Activated CD4-positive, alpha-beta memory T cell treated with anti-CD3 and anti-CD28 coated beads, Interleukin-2, amount 10 ng/mL, durations not matched to agents 7 days and 5 days (primary cell): ENCODE measurements around the gene YRDC. TPM values are rescaled to one million over a fixed set of nuclear protein-coding genes. Genes with fewer than 3 reads are reported as not detected.

ENCODE experiments used
- CTCF ChIA-PET: fragments of 350-600 bp; sonication (Branson Sonifier 250); formaldehyde crosslinking; loops from one replicate; lab custom pipeline; 2021; ENCODE audit warnings: antibody characterized with exemption, inconsistent platforms; lab: Charles Lee
- POLR2A ChIA-PET: fragments of 350-600 bp; sonication (Branson Sonifier 250); formaldehyde crosslinking; loops from one replicate; lab custom pipeline; 2021; ENCODE audit warnings: antibody characterized with exemption; lab: Charles Lee
- DNase-seq: peaks from one replicate; pipeline ENCODE4 v3.0.0-alpha.2; 2020
- H3K27ac Mint-ChIP-seq: one replicate; pipeline ENCODE4 v1.8.0; 2021; ENCODE audit warnings: mild to moderate bottlenecking, mixed read lengths
- H3K27me3 Mint-ChIP-seq: one replicate; pipeline ENCODE4 v1.8.0; 2021; ENCODE audit warnings: mixed read lengths
- H3K36me3 Mint-ChIP-seq: one replicate; pipeline ENCODE4 v1.8.0; 2021; ENCODE audit warnings: low read depth, mixed read lengths
- H3K4me1 Mint-ChIP-seq: one replicate; pipeline ENCODE4 v1.8.0; 2021; ENCODE audit warnings: mixed read lengths
- H3K4me3 Mint-ChIP-seq: one replicate; pipeline ENCODE4 v1.8.0; 2021; ENCODE audit warnings: mild to moderate bottlenecking, mixed read lengths
- H3K9me3 Mint-ChIP-seq: one replicate; pipeline ENCODE4 v1.8.0; 2021; ENCODE audit warnings: mixed read lengths
- total RNA-seq, 2 experiments: library from RNA; stranded (reverse); gene quantifications; one replicate each; pipeline ENCODE4 v1.2.3, GENCODE V29; 2021

The YRDC gene
- total RNA-seq, 2 experiments from 2014 or later, result 16.4 to 16.8 TPM

GRCh38 chr1:37841652-37842051, 33.6 kb upstream of the YRDC start:
- Mint-ChIP-seq H3K27me3 (no peaks in the 10 kb centered on the region), H3K36me3 (peaks cover 22% of the 10 kb centered on the region), H3K4me3 (no peak overlapping the region), H3K9me3 (no peaks in the 10 kb centered on the region), H3K4me1 (peaks cover 18% of the 10 kb centered on the region), H3K27ac (no peak overlapping the region)
- ChIA-PET POLR2A (no interaction called here), CTCF (no interaction called here)
- DNase-seq, result no peak

- H3K9me3 Mint-ChIP-seq, result no peaks in the 10 kb centered on the region
- CTCF ChIA-PET, result no interaction called here
- DNase-seq, result no peak
- H3K27me3 Mint-ChIP-seq, result no peaks in the 10 kb centered on the region
- H3K4me3 Mint-ChIP-seq, result no peak overlapping the region
- peaks cover 10% of the 10 kb centered on the region for H3K4me1 Mint-ChIP-seq
- POLR2A ChIA-PET, result no interaction called here
- H3K36me3 Mint-ChIP-seq, result peaks cover 27% of the 10 kb centered on the region
- H3K27ac Mint-ChIP-seq, result no peak overlapping the region
Observed at GRCh38 chr1:37840711-37841110, 32.7 kb upstream of the YRDC start.

GRCh38 chr1:37839676-37840075, 31.7 kb upstream of the YRDC start:
- CTCF ChIA-PET, result interaction anchor here (1.1 kb wide), 1 partner anchor 21 kb away, joined by 4 read pairs; no protein-coding TSS in a partner anchor
- POLR2A ChIA-PET, result no interaction called here
- H3K27me3 Mint-ChIP-seq, result no peaks in the 10 kb centered on the region
- no peak for DNase-seq
- H3K4me1 Mint-ChIP-seq, result peaks cover 2% of the 10 kb centered on the region
- H3K4me3 Mint-ChIP-seq, result no peak overlapping the region
- no peaks in the 10 kb centered on the region for H3K9me3 Mint-ChIP-seq
- peaks cover 31% of the 10 kb centered on the region for H3K36me3 Mint-ChIP-seq
- no peak overlapping the region for H3K27ac Mint-ChIP-seq

GRCh38 chr1:37836788-37837187, 28.8 kb upstream of the YRDC start:
- POLR2A ChIA-PET, result interaction anchor here (0.6 kb wide), 1 partner anchor 14 kb away, joined by 3 read pairs; no protein-coding TSS in a partner anchor
- no peaks in the 10 kb centered on the region for H3K9me3 Mint-ChIP-seq
- H3K27me3 Mint-ChIP-seq, result no peaks in the 10 kb centered on the region
- CTCF ChIA-PET, result interaction anchor here (0.8 kb wide), 1 partner anchor 23 kb away, joined by 3 read pairs; no protein-coding TSS in a partner anchor
- no peak overlapping the region for H3K27ac Mint-ChIP-seq
- H3K4me3 Mint-ChIP-seq, result no peak overlapping the region
- no peak for DNase-seq
- H3K4me1 Mint-ChIP-seq, result no peaks in the 10 kb centered on the region
- H3K36me3 Mint-ChIP-seq, result peaks cover 47% of the 10 kb centered on the region

GRCh38 chr1:37831809-37832208, 23.8 kb upstream of the YRDC start:
- H3K36me3 Mint-ChIP-seq, result peaks cover 61% of the 10 kb centered on the region
- ChIA-PET POLR2A (interaction anchor here (1.0 kb wide), 1 partner anchor 25 kb away, joined by 3 read pairs; the partner anchor contains the start of gene C1orf122), CTCF (interaction anchor here (0.8 kb wide), 1 partner anchor 28 kb away, joined by 4 read pairs; no protein-coding TSS in a partner anchor)
- H3K9me3 Mint-ChIP-seq, result no peaks in the 10 kb centered on the region
- no peak overlapping the region for H3K27ac Mint-ChIP-seq
- H3K4me1 Mint-ChIP-seq, result no peaks in the 10 kb centered on the region
- no peaks in the 10 kb centered on the region for H3K27me3 Mint-ChIP-seq
- no peak overlapping the region for H3K4me3 Mint-ChIP-seq
- DNase-seq, result no peak

- H3K36me3 Mint-ChIP-seq, result peaks cover 61% of the 10 kb centered on the region
- H3K27me3 Mint-ChIP-seq, result no peaks in the 10 kb centered on the region
Observed at GRCh38 chr1:37831109-37831508, 23.1 kb upstream of the YRDC start.

GRCh38 chr1:37828410-37829074, 20.5 kb upstream of the YRDC start:
- H3K27me3 Mint-ChIP-seq, result no peaks in the 10 kb centered on the region
- CTCF ChIA-PET, result interaction anchor here (0.7 to 2.5 kb wide), 2 partner anchors 31 to 457 kb away, joined by 3 to 10 read pairs; partner anchors contain the start of gene MTF1
- no peak overlapping the region for H3K27ac Mint-ChIP-seq
- no peaks in the 10 kb centered on the region for H3K9me3 Mint-ChIP-seq
- POLR2A ChIA-PET, result no interaction called here
- DNase-seq, result no peak
- H3K36me3 Mint-ChIP-seq, result peaks cover 45% of the 10 kb centered on the region
- H3K4me1 Mint-ChIP-seq, result peaks cover 10% of the 10 kb centered on the region
- H3K4me3 Mint-ChIP-seq, result no peak overlapping the region

More at GRCh38 chr1:37831109-37831508, 23.1 kb upstream of the YRDC start:
- no peak for DNase-seq
- H3K9me3 Mint-ChIP-seq, result no peaks in the 10 kb centered on the region
- H3K4me3 Mint-ChIP-seq, result no peak overlapping the region
- H3K27ac Mint-ChIP-seq, result no peak overlapping the region
- no peaks in the 10 kb centered on the region for H3K4me1 Mint-ChIP-seq
- ChIA-PET POLR2A (interaction anchor here (1.0 kb wide), 1 partner anchor 24 kb away, joined by 3 read pairs; the partner anchor contains the start of gene C1orf122), CTCF (no interaction called here)

GRCh38 chr1:37825506-37825905, 17.5 kb upstream of the YRDC start:
- Mint-ChIP-seq H3K4me3 (no peak overlapping the region), H3K27ac (no peak overlapping the region), H3K36me3 (peaks cover 40% of the 10 kb centered on the region), H3K27me3 (no peaks in the 10 kb centered on the region), H3K9me3 (no peaks in the 10 kb centered on the region), H3K4me1 (peaks cover 15% of the 10 kb centered on the region)
- ChIA-PET CTCF (interaction anchor here (1.2 kb wide), 1 partner anchor 34 kb away, joined by 7 read pairs; the partner anchor contains the start of gene MTF1), POLR2A (interaction anchor here (1.0 to 1.1 kb wide), 2 partner anchors 17 to 18 kb away, joined by 3 to 4 read pairs; partner anchors contain the start of genes C1orf122 and YRDC)
- DNase-seq, result no peak

- ChIA-PET CTCF (interaction anchor here (1.4 kb wide), 1 partner anchor 13 kb away, joined by 3 read pairs; no protein-coding TSS in a partner anchor), POLR2A (no interaction called here)
- Mint-ChIP-seq H3K9me3 (no peaks in the 10 kb centered on the region), H3K4me1 (peaks cover 15% of the 10 kb centered on the region), H3K4me3 (no peak overlapping the region), H3K27ac (no peak overlapping the region), H3K27me3 (no peaks in the 10 kb centered on the region), H3K36me3 (peaks cover 38% of the 10 kb centered on the region)
- DNase-seq, result no peak
Observed at GRCh38 chr1:37824001-37824400, 16.0 kb upstream of the YRDC start.

GRCh38 chr1:37822906-37823815, 15.2 kb upstream of the YRDC start:
- CTCF ChIA-PET, result interaction anchor here (0.8 to 1.4 kb wide), 3 partner anchors 12 to 37 kb away, joined by 3 read pairs; partner anchors contain the start of gene MTF1
- no peak overlapping the region for H3K4me3 Mint-ChIP-seq
- peak; percentile 32 for DNase-seq
- POLR2A ChIA-PET, result interaction anchor here (0.8 to 2.6 kb wide), 3 partner anchors 13 to 28 kb away, joined by 3 to 10 read pairs (median 3); partner anchors contain the start of genes C1orf122 and YRDC
- peak overlapping the region; percentile 50 for H3K27ac Mint-ChIP-seq
- peaks cover 15% of the 10 kb centered on the region for H3K4me1 Mint-ChIP-seq
- H3K27me3 Mint-ChIP-seq, result no peaks in the 10 kb centered on the region
- H3K9me3 Mint-ChIP-seq, result no peaks in the 10 kb centered on the region
- peaks cover 34% of the 10 kb centered on the region for H3K36me3 Mint-ChIP-seq

- peaks cover 31% of the 10 kb centered on the region for H3K36me3 Mint-ChIP-seq
- H3K27me3 Mint-ChIP-seq, result no peaks in the 10 kb centered on the region
- no peaks in the 10 kb centered on the region for H3K9me3 Mint-ChIP-seq
- H3K4me1 Mint-ChIP-seq, result peaks cover 15% of the 10 kb centered on the region
- H3K4me3 Mint-ChIP-seq, result no peak overlapping the region
- CTCF ChIA-PET, result interaction anchor here (0.7 kb wide), 1 partner anchor 25 kb away, joined by 3 read pairs; no protein-coding TSS in a partner anchor
- POLR2A ChIA-PET, result interaction anchor here (2.6 kb wide), 1 partner anchor 14 kb away, joined by 10 read pairs; the partner anchor contains the start of genes C1orf122 and YRDC
- H3K27ac Mint-ChIP-seq, result no peak overlapping the region
- DNase-seq, result no peak
Observed at GRCh38 chr1:37821481-37821880, 13.5 kb upstream of the YRDC start.

- Mint-ChIP-seq H3K27me3 (no peaks in the 10 kb centered on the region), H3K9me3 (no peaks in the 10 kb centered on the region), H3K36me3 (peaks cover 38% of the 10 kb centered on the region), H3K4me1 (peaks cover 3% of the 10 kb centered on the region), H3K4me3 (no peak overlapping the region), H3K27ac (no peak overlapping the region)
- ChIA-PET CTCF (interaction anchor here (1.2 to 1.8 kb wide), 2 partner anchors 9 to 42 kb away, joined by 3 to 7 read pairs; partner anchors contain the start of genes C1orf122, MTF1 and YRDC), POLR2A (interaction anchor here (0.8 to 1.2 kb wide), 3 partner anchors 10 to 110 kb away, joined by 3 read pairs; partner anchors contain the start of genes C1orf122, MTF1 and YRDC)
- DNase-seq, result no peak
Observed at GRCh38 chr1:37817481-37817880, 9.5 kb upstream of the YRDC start.
